RCC 7860 (cell line): Measurements from ENCODE around the gene TP63.
"Not testable (repeated sequence)": the region's sequence is repeated elsewhere in the genome, so short reads cannot be mapped to it uniquely, and the experiment has no call there.

Experiments used
- DNase-seq: peaks from one replicate; pipeline ENCODE4 v3.0.0-alpha.2; 2015; ENCODE audit warnings: low spot score
- FAIRE-seq: peaks from 2 replicates; lab custom pipeline; 2012; peaks lifted over from hg19 to GRCh38; lab: Jason Lieb, UNC

Gene TP63

DNA sequence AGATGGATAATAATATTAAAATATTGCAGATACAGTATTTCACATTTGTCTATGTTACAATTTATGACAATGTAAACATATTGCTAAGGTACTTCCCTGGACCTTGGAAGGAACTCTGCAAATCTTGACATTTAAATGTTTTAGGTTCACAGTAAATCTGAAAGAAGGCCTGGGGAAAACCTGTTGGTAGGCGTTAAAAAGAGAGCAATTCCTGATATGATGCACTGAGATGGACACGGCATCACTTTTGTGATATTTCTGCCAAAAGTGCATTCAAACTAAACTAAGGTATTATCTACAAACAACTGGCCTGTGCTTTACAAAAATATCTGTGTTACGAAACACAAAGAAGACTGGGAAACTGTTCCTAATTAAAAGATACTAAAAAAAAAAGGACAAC is 6.1 kb upstream of the TP63 start:
- FAIRE-seq (no peak), DNase-seq (no peak)

- no peak for FAIRE-seq
- DNase-seq = no peak
Observed at GRCh38 chr3:189625572-189625971, 5.6 kb upstream of the TP63 start.

DNA sequence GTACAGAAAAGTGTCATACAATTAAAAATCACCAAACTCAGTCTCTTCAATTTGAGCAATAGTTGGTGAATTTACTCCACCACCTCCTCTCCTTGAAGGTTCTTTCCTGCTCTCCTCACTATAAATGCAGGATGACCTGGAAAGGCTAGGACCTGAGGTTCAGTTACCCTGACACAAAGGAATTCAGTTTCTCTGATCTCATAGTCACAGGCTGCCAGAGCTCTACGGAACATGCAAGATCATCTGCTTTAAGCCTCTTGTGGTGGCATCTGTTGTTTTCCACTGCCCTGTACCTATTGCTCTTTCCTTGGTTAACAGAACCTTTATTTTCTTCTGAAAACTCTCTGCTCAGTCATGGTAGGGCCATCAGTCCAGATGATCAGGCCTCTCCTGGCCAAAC is 4.9 kb upstream of the TP63 start:
- DNase-seq (no peak), FAIRE-seq (no peak)

GRCh38 chr3:189629803-189630455 is 1.3 kb upstream of the TP63 start:
- DNase-seq = no peak
- FAIRE-seq = no peak

- FAIRE-seq (no peak), DNase-seq (no peak)
Observed at GRCh38 chr3:189630767-189631372, 319 bp upstream of the TP63 start.

DNA sequence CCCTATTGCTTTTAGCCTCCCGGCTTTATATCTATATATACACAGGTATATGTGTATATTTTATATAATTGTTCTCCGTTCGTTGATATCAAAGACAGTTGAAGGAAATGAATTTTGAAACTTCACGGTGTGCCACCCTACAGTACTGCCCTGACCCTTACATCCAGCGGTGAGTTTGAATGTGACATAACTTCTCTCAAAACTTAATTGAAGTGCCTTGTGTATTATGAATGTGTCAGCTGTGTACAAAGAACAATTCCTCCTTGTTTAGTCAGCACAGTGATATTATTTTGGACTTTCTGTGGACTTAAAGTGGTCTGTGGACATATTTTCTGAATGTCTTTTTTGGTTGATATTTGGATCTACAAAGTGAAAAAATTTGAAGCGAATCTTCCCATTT is 220 bp downstream of the TP63 start:
- no peak for DNase-seq
- no peak for FAIRE-seq

GRCh38 chr3:189632242-189632641 is 1.1 kb downstream of the TP63 start:
- no peak for FAIRE-seq
- no peak for DNase-seq

GRCh38 chr3:189635339-189635738 is 4.2 kb downstream of the TP63 start:
- DNase-seq = no peak
- FAIRE-seq = no peak

DNA sequence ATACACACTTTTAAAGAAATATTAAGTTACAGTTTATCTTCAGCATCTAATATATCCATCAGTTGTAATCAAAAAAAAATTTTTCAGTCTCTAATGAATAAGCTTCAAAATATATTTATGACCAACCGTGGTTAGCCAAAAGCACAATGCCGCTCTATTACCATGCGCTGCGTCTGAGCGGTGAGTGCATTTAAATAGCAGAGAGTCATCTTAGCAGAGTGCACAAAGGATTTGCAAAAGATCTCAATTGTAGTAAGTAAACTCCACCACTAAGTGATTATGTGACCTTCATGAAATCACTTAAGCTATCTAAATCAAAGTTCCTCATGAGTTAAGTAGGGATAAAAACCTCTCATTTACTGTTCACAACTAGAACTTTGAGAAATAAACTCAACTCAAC is 4.9 kb downstream of the TP63 start:
- DNase-seq (no peak), FAIRE-seq (no peak)

DNA sequence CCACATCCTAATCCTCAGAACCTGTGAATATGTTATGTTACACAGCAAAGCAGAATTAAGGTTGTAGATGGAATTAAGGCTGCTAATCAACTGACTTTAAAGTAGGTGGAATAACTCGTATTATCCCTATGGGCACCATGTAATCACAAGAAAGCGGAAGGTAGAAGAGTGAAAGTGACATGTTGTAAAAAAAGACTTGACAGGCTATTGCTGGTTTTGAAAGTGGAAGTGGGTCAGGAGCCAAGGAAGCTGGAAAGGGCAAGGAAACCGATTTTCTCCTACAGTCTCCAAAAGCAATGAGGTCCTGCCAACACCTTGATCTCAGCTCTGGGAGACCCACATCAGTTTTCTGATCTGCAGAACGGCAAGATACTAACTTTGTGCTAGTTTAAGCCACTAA is 6.6 kb downstream of the TP63 start:
- no peak for DNase-seq
- no peak for FAIRE-seq

- no peak for FAIRE-seq
- DNase-seq = no peak
Observed at GRCh38 chr3:189638276-189639031, 7.3 kb downstream of the TP63 start.

GRCh38 chr3:189641776-189642175 is 10.6 kb downstream of the TP63 start:
- no peak for FAIRE-seq
- no peak for DNase-seq

DNA sequence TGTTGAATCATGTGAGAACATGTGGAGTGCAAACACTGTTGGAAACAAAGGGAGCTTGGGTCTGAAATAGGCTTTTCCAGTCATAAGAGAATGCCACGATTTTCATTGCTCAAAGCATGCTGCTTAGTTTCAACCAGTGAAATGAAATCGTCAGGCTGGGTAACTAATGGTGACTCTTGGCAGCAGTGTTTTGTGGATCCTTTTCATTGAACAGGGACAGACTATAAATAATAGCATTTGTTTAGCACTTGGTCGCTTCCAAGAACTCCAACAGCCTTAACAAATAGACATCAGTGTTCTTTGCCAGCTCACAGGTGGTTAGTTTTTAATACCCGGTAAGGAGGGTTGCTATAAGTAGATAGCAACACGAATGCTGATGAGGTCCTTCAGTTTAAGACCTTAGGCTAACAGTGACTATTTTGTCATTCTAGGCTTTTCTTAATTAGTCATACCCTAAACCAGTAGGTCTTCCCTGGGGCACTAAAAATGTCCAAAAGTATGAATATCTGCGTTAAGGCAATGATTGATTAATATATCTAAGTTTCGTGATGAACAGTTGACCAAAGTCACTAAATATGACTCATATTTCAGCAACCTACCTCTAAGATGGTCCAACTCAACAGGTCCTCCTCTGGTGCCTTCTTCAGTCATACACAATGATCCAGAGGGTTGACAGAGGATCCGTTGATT is 15.8 kb downstream of the TP63 start:
- FAIRE-seq = no peak
- no peak for DNase-seq

DNA sequence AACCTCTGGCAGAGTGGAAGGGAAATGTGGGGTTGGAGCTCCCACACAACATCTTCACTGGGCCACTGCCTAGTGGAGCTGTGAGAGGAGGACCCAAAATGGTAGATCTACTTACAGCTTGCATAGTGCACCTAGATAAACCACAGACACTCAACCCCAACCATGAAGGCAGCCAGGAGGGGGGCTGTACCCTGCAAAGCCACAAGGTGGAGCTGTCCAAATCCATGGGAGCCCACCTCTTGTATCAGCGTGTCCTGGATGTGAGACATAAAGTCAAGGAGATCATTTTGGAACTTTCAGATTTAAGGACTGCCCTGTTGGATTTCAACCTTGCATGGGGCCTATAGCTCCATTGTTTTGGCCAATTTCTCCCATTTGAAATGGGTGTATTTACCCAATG is 20.9 kb downstream of the TP63 start:
- no peak for DNase-seq

GRCh38 chr3:189655617-189656016 is 24.4 kb downstream of the TP63 start:
- no peak for DNase-seq
- FAIRE-seq = no peak

More for the DNA sequence above, 20.9 kb downstream of the TP63 start:
- FAIRE-seq = no peak

- FAIRE-seq = no peak
- DNase-seq = no peak
Observed at GRCh38 chr3:189659571-189659970, 28.4 kb downstream of the TP63 start.

DNA sequence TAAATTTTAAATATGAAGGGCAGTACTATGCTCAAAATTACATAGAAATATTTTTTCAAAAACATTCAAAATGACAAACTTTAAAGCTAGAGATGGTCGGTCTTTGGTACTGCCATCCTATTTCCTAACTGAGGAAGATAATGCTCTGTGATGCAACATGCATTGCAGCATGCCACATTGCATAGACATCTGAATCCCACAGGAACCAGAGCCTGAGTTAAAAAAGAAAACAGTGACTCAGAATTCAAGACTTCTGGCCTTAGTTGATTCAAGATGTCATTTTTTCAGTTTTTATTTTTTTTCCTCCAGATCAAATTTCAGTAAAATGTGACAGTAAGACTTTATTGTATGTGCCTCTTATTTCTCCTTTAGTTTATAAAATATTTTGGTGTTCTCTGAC is 33.1 kb downstream of the TP63 start:
- DNase-seq (peak; percentile 44), FAIRE-seq (peak; percentile 54)

DNA sequence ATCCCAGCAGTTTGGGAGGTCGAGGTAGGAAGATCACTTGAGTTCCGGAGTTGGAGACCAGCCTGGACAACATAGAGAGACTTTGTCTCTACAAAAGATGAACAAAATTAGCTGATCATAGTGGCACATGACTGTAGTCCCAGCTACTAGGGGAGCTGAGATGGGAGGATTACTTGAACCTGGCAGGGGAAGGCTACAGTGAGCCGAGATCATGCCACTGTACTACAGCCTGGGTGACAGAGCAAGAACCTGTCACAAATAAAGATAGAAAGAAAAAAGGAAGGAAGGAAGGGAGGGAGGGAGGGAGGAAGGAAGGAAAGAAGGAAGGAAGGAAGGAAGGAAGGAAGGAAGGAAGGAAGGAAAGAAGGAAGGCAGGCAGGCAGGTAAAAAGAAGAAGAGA is 41.2 kb downstream of the TP63 start:
- not testable (repeated sequence) for FAIRE-seq, DNase-seq

GRCh38 chr3:189673535-189673934 is 42.3 kb downstream of the TP63 start:
- DNase-seq (no peak), FAIRE-seq (no peak)

DNA sequence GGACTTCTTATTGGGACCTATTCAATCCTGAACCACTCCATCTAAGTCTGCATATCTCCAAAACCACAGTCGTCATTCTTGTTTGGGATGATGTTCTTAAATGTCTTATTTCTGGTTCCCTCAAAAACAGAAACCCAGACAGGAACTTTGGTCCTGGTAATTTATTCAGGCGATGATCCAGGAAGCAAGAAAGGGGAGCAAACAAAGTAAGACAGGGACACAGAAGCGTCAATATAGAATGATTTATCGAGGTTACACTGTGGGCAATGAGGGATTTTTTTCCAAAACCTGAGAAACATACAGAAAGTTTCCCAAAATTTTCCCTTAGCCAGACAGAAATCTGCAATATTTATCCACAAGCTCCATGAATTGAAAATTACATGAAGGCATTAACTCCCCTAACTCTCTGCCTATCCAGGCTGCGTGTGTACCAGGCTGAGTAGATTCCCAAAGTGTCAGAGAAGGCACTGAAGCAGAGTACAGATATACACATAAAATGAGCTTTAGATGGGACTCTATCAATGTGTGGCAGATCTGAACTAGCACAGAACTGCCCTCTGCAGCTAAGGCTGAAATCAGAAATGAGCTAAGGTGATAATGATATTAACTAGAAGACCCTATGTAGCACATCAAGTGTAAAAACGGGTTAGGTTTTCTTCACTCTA is 43.2 kb downstream of the TP63 start:
- DNase-seq (no peak), FAIRE-seq (no peak)

DNA sequence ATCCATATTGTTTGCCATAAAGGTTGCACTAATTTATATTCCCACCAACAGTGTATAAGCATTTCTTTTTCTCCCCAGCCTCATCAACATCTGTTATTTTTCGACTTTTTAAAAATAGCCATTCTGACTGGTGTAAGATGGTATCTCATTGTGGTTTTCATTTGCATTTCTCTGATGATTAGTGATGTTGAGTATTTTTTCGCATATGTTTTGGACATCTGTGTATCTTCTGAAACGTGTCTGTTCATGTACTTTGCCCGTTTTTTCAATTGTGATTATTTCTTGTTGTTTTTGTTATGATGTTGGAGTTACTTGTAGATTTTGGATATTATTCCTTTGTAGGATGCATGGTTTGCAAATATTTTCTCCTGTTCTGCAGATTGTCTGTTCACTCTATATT is 46.5 kb downstream of the TP63 start:
- DNase-seq (no peak), FAIRE-seq (no peak)
